Effector memory CD8-positive, alpha-beta T cell (primary cell): Measurements from ENCODE around the gene PLS3.

Experiments
- ATAC-seq: fragments of 150-1000 bp; cut with Tn5 transposase; replicated peaks from 2 replicates; pipeline ENCODE4 v1.10.0; 2021; ENCODE audit warnings: mild to moderate bottlenecking, moderate library complexity
- DNase-seq, 3 experiments: peaks; one replicate each; pipeline ENCODE4 v3.0.0; 2021
- H3K27ac Mint-ChIP-seq, 2 donors: one replicate each; pipeline ENCODE4 v1.8.0; 2022; ENCODE audit warnings: mild to moderate bottlenecking in 2 of 2, mixed read lengths in 2 of 2, moderate library complexity in 2 of 2
- H3K27me3 Mint-ChIP-seq, 2 donors: one replicate each; pipeline ENCODE4 v1.8.0; 2022; ENCODE audit warnings: mixed read lengths in 2 of 2
- H3K36me3 Mint-ChIP-seq: one replicate; pipeline ENCODE4 v1.8.0; 2022; ENCODE audit warnings: mild to moderate bottlenecking, moderate library complexity, mixed read lengths; ENCODE audit not compliant: insufficient read depth
- H3K4me1 Mint-ChIP-seq, 2 donors: one replicate each; pipeline ENCODE4 v1.8.0; 2022; ENCODE audit warnings: low read depth in 2 of 2, mixed read lengths in 2 of 2
- H3K4me3 Mint-ChIP-seq, 2 donors: one replicate each; pipeline ENCODE4 v1.8.0; 2022; ENCODE audit warnings: mild to moderate bottlenecking in 2 of 2, mixed read lengths in 2 of 2, moderate library complexity in 2 of 2
- H3K9me3 Mint-ChIP-seq, 2 donors: one replicate each; pipeline ENCODE4 v1.8.0; 2022; ENCODE audit warnings: mixed read lengths in 2 of 2

The PLS3 gene

DNA sequence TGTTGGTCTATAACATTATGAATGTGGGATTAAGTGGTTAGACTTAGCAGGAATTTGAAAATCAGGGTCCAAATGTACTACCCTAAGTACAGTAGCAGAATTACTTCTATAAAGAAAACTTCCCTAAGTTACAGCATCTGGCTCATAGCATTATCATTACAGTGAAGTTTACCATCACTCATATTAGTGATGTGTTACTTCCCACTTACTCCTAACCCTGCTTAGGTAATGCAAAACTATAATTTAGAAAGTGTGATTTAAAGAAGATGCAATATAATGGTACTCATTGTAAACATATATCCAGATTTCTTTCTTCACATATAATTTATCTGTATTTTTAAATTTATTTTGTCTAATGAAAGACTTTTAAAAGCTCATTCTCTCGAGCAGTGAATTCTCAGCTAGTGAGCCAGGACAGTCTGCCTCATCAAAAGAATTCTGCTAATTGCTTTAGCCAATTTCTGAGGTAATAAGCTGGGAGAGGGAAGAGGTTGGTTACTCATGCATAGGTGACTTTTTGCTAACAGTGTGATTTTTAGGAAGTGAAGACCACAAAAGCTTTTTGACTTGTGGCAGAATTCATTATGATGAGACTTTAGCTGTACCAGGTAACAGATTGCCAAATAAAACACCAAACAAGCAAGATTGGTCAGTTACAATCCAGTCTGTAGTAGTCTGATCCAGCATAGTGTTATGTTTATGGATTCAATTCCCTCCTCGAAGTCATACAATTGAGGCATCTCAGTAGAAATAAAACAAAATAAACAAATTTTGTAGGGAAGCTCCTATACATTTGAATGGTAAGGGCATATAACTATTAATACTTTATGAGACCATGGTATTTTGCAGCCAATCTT is 21.0 kb downstream of the PLS3 start:
- no peaks in the 10 kb centered on the region for H3K36me3 Mint-ChIP-seq
- ATAC-seq (no peak), DNase-seq (no peak)
- no peak overlapping the region for H3K27ac Mint-ChIP-seq
- no peaks in the 10 kb centered on the region for H3K27me3 Mint-ChIP-seq
- H3K4me3 Mint-ChIP-seq: no peak overlapping the region
- no peaks in the 10 kb centered on the region for H3K9me3 Mint-ChIP-seq
- H3K4me1 Mint-ChIP-seq: no peaks in the 10 kb centered on the region

DNA sequence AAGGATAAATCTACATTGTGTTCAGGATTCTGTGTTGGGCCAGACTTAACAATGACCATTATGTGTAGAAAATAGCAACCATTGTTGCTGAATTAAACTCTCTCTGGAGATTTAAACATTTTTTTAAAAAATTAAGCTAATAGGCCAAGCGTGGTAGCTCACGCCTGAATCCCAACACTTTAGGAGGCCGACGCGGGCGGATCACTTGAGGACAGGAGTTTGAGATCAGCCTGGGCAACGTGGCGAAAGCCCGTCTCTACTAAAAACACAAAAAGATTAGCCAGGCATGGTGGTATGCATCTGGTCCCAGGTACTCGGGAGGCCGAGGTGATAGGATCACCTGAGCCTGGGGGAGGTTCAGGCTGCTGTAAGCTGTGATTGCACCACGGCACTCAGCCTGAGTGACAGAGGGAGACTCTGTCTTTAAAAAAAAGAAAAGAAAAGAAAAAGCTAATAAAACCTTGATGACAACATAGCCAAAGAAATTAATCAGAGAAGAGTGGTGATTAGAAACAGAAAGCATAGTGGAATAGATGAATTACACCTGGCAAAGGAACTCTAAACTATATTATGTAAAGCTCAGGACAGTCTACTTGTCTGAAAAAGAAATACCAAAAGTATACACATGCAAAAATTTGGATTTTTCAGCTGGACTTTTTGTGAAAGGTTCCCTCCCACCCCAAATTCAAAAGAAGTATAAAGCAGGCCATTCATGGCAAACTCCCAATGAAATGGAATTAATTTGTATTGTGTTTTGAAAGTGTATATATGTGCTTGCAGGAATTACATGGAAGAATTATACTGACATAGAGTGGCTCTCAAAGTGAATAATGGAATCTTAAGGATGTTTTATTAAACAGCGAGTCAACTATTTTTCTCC is 21.9 kb downstream of the PLS3 start:
- H3K36me3 Mint-ChIP-seq: no peaks in the 10 kb centered on the region
- DNase-seq (no peak), ATAC-seq (no peak)
- no peaks in the 10 kb centered on the region for H3K27me3 Mint-ChIP-seq
- H3K4me3 Mint-ChIP-seq: no peak overlapping the region
- H3K27ac Mint-ChIP-seq: no peak overlapping the region
- no peaks in the 10 kb centered on the region for H3K4me1 Mint-ChIP-seq
- H3K9me3 Mint-ChIP-seq: no peaks in the 10 kb centered on the region

DNA sequence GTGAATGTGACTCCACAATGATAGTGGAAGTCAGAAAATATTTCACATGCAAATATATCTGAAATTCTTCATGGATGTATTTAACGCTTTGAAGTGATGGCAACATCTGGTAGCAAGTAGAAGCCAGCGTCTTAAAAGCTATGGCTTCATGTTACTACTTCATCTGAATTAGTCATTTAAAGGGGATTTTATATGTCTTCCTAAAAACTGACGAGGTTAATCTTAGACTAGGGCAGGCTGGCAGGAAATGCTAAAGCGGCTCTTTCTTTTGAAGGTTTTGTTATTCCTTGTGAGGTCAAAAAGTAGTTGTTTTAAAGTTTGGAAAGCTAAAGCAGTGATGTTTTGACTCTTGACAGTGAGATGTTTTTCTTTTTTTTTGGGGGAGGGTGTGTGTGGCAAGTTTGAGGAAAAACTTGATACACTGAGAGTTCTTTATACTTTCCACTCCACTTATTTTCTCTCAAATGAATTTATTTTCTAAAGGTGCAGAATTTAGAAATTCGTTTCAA is 22.6 kb downstream of the PLS3 start:
- no peaks in the 10 kb centered on the region for H3K36me3 Mint-ChIP-seq
- H3K27ac Mint-ChIP-seq: no peak overlapping the region

DNA sequence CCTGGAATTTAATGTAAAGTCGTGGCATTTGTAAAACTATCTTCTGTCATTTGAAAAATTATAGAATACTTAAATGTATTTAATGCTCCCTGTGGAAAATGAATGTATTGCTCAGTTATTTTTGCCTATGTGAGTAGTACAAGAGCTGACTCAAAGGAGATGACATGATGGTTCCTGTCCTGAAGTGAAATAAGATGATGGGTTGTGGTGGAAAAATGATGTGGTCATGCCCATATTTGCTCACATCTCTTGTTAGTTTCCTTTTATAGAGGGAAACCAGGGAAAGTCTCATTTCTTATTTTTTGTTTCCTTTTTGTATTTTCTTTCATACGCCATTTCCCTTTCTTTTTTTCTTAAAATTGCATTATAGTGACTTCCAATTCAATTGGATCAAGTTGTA is 23.7 kb downstream of the PLS3 start:
- DNase-seq: no peak
- Mint-ChIP-seq H3K4me3 (no peak overlapping the region), H3K27me3 (no peaks in the 10 kb centered on the region), H3K9me3 (no peaks in the 10 kb centered on the region), H3K4me1 (no peaks in the 10 kb centered on the region), H3K36me3 (no peaks in the 10 kb centered on the region), H3K27ac (no peak overlapping the region)
- no peak for ATAC-seq

More for the DNA sequence above, 22.6 kb downstream of the PLS3 start:
- Mint-ChIP-seq H3K4me3 (no peak overlapping the region), H3K27me3 (no peaks in the 10 kb centered on the region), H3K4me1 (no peaks in the 10 kb centered on the region), H3K9me3 (no peaks in the 10 kb centered on the region)
- DNase-seq: no peak
- no peak for ATAC-seq

DNA sequence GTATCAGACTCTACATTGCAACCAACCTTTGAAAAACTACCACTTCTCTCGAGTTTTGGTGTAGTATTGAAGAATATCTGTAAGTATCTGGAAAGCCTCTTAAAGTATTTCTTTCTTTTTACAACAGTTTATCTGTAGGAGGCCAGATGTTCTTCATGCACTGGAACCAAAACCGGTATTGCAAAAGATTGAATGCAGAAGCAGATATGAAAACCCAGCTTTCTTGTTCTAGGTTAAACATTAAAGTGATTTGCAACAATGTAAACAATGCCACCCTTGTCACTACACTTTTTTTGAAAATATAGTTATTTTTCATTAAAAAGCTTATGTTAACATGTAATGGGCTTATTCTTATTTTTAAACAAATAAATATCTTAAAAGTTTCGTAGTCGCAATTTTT is 27.2 kb downstream of the PLS3 start:
- no peak overlapping the region for H3K27ac Mint-ChIP-seq
- no peaks in the 10 kb centered on the region for H3K9me3 Mint-ChIP-seq

DNA sequence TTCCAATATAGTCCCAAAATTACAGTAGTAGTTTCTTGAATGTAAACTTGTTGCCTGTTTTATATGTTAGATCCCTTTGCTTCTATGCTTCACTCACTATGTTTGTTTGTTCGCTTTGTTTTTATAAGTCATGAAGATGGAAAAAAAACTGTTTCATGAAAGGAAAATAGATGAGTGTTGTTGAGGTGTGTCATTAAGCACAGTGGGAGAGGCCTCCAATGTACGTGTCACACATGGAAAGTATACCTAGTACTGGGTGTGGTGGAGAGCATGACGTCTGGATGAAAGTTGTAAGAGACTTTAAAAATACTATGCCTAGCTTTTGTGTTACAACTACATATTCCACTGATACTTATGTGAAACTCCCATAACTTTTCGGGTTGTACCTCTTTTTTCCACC is 28.4 kb downstream of the PLS3 start:
- Mint-ChIP-seq H3K27ac (no peak overlapping the region), H3K36me3 (no peaks in the 10 kb centered on the region), H3K4me1 (no peaks in the 10 kb centered on the region), H3K27me3 (no peaks in the 10 kb centered on the region), H3K4me3 (no peak overlapping the region), H3K9me3 (no peaks in the 10 kb centered on the region)
- no peak for ATAC-seq
- DNase-seq: no peak

More for the DNA sequence above, 27.2 kb downstream of the PLS3 start:
- no peak overlapping the region for H3K4me3 Mint-ChIP-seq
- no peak for DNase-seq
- ATAC-seq: no peak
- no peaks in the 10 kb centered on the region for H3K27me3 Mint-ChIP-seq
- no peaks in the 10 kb centered on the region for H3K36me3 Mint-ChIP-seq
- H3K4me1 Mint-ChIP-seq: no peaks in the 10 kb centered on the region

DNA sequence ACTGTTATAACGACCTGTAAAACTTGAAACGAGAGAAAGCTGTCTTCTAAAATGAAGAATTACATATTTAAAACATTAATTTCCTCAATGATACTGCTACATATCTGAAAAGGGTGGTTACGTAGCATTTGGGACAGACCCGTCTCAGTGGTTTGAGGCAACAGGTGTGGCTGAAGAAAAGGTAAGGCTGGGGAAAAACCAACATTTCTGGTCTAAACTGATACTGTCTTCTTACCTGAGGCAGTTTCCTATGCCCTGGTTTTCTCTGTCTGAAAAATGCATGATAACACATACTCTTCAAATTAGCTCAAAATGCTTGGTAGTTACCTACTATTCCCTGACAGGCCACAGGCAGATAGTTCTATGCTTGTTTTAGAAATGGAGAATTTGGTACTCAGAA is 30.4 kb downstream of the PLS3 start:
- H3K27ac Mint-ChIP-seq: no peak overlapping the region
- DNase-seq (no peak), ATAC-seq (no peak)
- no peaks in the 10 kb centered on the region for H3K36me3 Mint-ChIP-seq
- H3K4me3 Mint-ChIP-seq: no peak overlapping the region
- H3K27me3 Mint-ChIP-seq: no peaks in the 10 kb centered on the region
- no peaks in the 10 kb centered on the region for H3K9me3 Mint-ChIP-seq
- H3K4me1 Mint-ChIP-seq: no peaks in the 10 kb centered on the region

DNA sequence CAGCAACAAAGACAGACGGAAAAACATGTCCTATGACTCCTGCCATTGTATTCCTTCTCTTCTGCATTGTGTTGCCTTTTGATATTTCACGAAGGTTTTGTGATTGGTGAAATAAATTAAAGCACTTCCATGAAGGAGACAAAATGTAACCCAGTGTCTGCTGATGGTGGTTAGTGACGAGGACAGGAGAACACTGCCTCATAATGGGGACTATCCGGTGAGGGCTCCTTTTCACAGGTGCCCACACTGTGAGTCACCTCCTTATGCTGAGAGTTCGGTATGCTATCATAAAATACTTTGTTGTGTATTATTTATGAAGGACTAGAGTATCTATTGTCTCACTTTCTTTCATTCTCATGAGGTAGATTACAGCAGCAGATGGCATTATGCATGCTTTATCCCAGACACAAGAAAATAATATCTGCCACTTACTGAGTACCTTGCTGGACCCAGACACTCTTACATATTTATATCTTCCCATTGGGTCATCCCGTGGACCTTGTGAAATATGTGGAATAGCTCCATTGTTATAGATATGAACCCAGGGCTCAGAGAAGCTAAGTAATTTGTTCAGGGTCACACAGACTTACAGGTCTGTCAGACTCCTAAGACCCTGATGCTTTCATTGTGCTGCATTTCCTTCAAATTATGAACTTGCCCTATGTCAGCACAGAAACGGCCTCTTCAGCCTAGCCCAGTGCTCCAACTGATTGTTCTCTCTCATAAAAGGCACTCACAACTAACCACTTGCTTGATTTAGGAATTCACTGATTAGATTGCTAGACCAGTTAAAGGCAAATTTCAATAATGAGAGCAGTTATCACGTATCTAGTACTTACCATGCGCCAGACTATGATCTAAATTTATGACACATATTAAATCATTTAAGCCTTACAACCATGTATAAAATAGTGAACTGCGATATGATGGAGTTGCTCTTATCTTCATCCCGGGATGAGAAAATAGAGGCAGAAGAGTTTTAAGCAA is 31.2 kb downstream of the PLS3 start:
- H3K27me3 Mint-ChIP-seq: no peaks in the 10 kb centered on the region
- no peaks in the 10 kb centered on the region for H3K36me3 Mint-ChIP-seq
- DNase-seq (no peak), ATAC-seq (no peak)
- no peaks in the 10 kb centered on the region for H3K4me1 Mint-ChIP-seq
- H3K9me3 Mint-ChIP-seq: no peaks in the 10 kb centered on the region
- no peak overlapping the region for H3K27ac Mint-ChIP-seq
- H3K4me3 Mint-ChIP-seq: no peak overlapping the region

DNA sequence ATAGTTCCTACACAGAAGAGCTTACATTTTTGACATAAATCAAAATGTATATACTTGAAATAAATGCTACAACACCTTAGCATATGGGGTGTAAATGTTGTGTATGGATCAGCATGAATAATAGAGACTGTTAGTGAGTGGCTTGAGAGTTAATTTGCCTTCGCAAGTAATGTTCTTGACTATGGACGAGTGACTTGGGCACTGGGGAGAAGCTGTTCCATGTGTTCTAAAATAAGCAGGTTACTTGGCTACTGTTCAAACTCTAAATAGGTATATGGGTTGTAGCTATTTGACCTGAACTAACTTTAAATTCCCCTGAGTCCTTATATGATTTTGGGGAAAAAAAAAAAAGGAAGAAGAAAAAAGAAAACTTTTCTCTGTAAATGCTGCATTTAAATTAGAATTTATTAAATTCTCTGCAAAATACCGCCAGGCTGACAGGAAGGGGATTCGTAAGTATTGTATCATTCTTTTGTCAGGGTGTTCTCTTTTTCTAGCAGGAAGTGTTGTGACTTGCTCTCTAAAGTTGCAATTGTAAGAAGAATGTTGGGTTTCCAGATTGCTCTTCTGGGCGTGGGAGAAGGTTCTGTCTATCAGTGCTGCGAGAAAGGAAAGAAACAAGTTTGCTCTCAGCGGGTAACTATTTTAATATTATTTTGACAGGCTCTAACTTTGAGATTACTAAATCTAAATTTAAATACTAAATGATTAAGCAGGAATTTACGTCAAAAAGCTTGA is 32.2 kb downstream of the PLS3 start:
- H3K27me3 Mint-ChIP-seq: no peaks in the 10 kb centered on the region
- no peak overlapping the region for H3K27ac Mint-ChIP-seq
- no peak overlapping the region for H3K4me3 Mint-ChIP-seq
- no peaks in the 10 kb centered on the region for H3K36me3 Mint-ChIP-seq
- no peak for DNase-seq
- H3K9me3 Mint-ChIP-seq: no peaks in the 10 kb centered on the region
- no peaks in the 10 kb centered on the region for H3K4me1 Mint-ChIP-seq
- no peak for ATAC-seq

DNA sequence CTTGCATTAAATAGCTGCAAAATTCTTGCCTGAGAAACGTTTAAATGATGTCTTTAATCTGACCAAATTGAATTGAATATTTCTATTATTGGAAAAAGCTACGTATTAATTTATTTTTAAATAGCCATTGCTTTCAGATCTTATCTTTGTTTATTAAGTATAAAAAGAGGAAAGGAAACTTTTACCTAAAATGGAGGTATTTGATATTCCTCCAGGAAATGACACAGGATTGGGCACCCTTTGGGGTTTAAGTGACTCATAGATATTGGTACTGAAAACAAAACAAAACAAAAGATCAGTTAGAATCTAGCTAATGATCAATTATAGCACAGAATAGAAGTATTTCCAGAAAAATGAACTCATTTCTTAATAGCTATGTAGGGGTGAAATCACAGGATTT is 34.1 kb downstream of the PLS3 start:
- no peaks in the 10 kb centered on the region for H3K9me3 Mint-ChIP-seq
- H3K36me3 Mint-ChIP-seq: no peaks in the 10 kb centered on the region
- H3K27me3 Mint-ChIP-seq: no peaks in the 10 kb centered on the region
- no peaks in the 10 kb centered on the region for H3K4me1 Mint-ChIP-seq
- H3K4me3 Mint-ChIP-seq: no peak overlapping the region
- DNase-seq: no peak
- ATAC-seq: no peak
- H3K27ac Mint-ChIP-seq: no peak overlapping the region

DNA sequence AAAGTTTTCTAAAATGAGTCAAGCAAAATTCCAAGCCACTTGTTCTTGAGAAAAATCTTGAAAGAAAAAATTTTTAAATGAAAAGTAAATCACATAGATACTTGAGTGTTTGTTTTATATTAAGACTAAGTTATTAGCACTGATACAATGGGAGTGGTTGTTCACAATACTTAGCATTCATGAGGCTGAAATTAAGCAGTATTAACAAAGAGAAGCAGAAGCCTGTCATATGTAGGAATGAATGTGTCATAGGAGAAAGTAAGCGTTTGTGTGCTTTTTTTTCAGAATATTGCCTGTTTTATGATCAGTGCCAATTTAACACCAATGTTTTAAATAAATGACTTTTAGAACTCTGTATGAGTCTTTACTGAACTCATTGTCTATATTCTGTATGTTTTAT is 37.6 kb downstream of the PLS3 start:
- Mint-ChIP-seq H3K36me3 (no peaks in the 10 kb centered on the region), H3K9me3 (peaks cover 0 to 4% of the 10 kb centered on the region in 2 donors), H3K4me3 (no peak overlapping the region), H3K4me1 (no peaks in the 10 kb centered on the region), H3K27me3 (no peaks in the 10 kb centered on the region), H3K27ac (no peak overlapping the region)
- DNase-seq (no peak), ATAC-seq (no peak)

DNA sequence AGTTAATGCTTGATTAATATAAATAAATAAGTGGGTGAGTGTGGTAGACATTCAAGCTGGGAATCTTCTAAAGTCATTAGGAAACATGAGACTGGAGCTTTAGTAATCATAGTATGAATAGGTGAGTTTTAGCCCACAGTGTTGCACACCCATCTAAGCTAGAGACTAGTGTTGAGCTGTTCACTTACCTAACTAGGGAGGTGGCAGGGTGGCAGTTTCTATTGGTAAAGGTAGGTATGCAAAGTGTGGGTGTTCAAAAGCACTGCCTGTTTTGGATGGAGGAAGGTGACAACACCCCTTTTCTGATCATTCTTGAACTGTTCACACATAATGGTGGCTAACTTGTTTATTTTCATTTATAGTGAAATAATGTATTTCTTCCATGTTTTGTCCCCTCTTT is 41.3 kb downstream of the PLS3 start:
- Mint-ChIP-seq H3K4me1 (no peaks in the 10 kb centered on the region), H3K9me3 (peaks cover 0 to 4% of the 10 kb centered on the region in 2 donors), H3K27ac (no peak overlapping the region), H3K36me3 (no peaks in the 10 kb centered on the region), H3K4me3 (no peak overlapping the region), H3K27me3 (no peaks in the 10 kb centered on the region)
- ATAC-seq (no peak), DNase-seq (no peak)
